Natural killer cell (primary cell): ENCODE measurements around the gene KIF3A. TPM values are rescaled to one million over a fixed set of nuclear protein-coding genes. Genes with fewer than 3 reads are reported as not detected.
"Not testable (repeated sequence)": the region's sequence is repeated elsewhere in the genome, so short reads cannot be mapped to it uniquely, and the experiment has no call there.

Experiments used
- ATAC-seq, 3 donors: fragments of 150-1000 bp in 2 of 3; fragments of 200-7000 bp in 1 of 3; cut with Tn5 transposase; 1 replicate in 1 of 3; 2 replicates in 2 of 3; pipeline ENCODE4 v1.10.0; 2021; ENCODE audit warnings: mild to moderate bottlenecking in 2 of 3, moderate library complexity in 2 of 3
- DNase-seq, 2 donors: peaks; one replicate each; pipeline versions ENCODE4 v3.0.0 to v3.0.0-alpha.2; 2013 to 2021; ENCODE audit warnings: mixed read lengths in 1 of 2
- H3K27ac ChIP-seq: one replicate; pipeline ENCODE4 v1.5.1; 2013; ENCODE audit warnings: mild to moderate bottlenecking, low read length
- H3K27me3 ChIP-seq: one replicate; pipeline ENCODE4 v1.6.1; 2013; ENCODE audit warnings: low read length; ENCODE audit not compliant: control insufficient read depth, insufficient read depth
- H3K36me3 ChIP-seq: one replicate; pipeline ENCODE4 v1.6.1; 2013; ENCODE audit warnings: low read length; ENCODE audit not compliant: control insufficient read depth, insufficient read depth
- H3K4me1 ChIP-seq: one replicate; pipeline ENCODE4 v1.6.1; 2013; ENCODE audit warnings: low read length; ENCODE audit not compliant: control insufficient read depth, insufficient read depth
- H3K4me3 ChIP-seq: one replicate; pipeline ENCODE4 v1.5.1; 2013; ENCODE audit warnings: low read length
- H3K9me3 ChIP-seq: one replicate; pipeline ENCODE4 v1.6.1; 2013; ENCODE audit warnings: low read length; ENCODE audit not compliant: control insufficient read depth, insufficient read depth
- H3K27ac Mint-ChIP-seq, 2 donors: one replicate each; pipeline ENCODE4 v1.8.0; 2022; ENCODE audit warnings: mild to moderate bottlenecking in 2 of 2, mixed read lengths in 2 of 2, moderate library complexity in 1 of 2
- H3K27me3 Mint-ChIP-seq, 2 donors: one replicate each; pipeline ENCODE4 v1.8.0; 2022; ENCODE audit warnings: low read depth in 2 of 2, mixed read lengths in 2 of 2
- H3K36me3 Mint-ChIP-seq: one replicate; pipeline ENCODE4 v1.8.0; 2022; ENCODE audit warnings: mixed read lengths
- H3K4me1 Mint-ChIP-seq, 2 donors: one replicate each; pipeline ENCODE4 v1.8.0; 2022; ENCODE audit warnings: mixed read lengths in 2 of 2
- H3K4me3 Mint-ChIP-seq: one replicate; pipeline ENCODE4 v1.8.0; 2022; ENCODE audit warnings: mild to moderate bottlenecking, moderate library complexity, mixed read lengths
- H3K9me3 Mint-ChIP-seq, 2 donors: one replicate each; pipeline ENCODE4 v1.8.0; 2022; ENCODE audit warnings: mixed read lengths in 2 of 2
- CTCF ChIP-seq: fragments of 200-600 bp; IDR thresholded peaks from one replicate; pipeline ENCODE4 v1.8.0; 2022; ENCODE audit warnings: antibody characterized with exemption
- WGBS: methylation state at CpG from one replicate; pipeline ENCODE4 v1.1.7; 2013; ENCODE audit warnings: missing lambda C conversion rate; ENCODE audit not compliant: insufficient coverage; 5-methylcytosine and 5-hydroxymethylcytosine counted together
- intact Hi-C: fragments of 100-400 bp; cut with micrococcal nuclease; formaldehyde crosslinking; loops from one replicate; pipeline ENCODE4 v1.14.2; 2022
- total RNA-seq, 4 donors: library from RNA; stranded (reverse); fragments of 120-200 nt in 1 of 4; gene quantifications; one replicate each; pipeline versions ENCODE4 v1.2.3 to v1.2.4, GENCODE V29; 2013 to 2022

Gene KIF3A
- total RNA-seq, 3 donors from 2014 or later (not counting 1 experiment from before 2014, with no cell fraction given), result 13.6 to 19.2 (median 18.6) TPM

GRCh38 chr5:132704875-132705274, 32.5 kb downstream of the KIF3A start:
- no peak overlapping the region for H3K4me3 ChIP-seq
- no CpG with 5 or more reads among the region's 1 CpG for WGBS
- H3K9me3 Mint-ChIP-seq, result no peaks in the 10 kb centered on the region
- peaks cover 28% of the 10 kb centered on the region for H3K36me3 ChIP-seq
- no peaks in the 10 kb centered on the region for H3K27me3 ChIP-seq
- peaks cover 13% of the 10 kb centered on the region for H3K36me3 Mint-ChIP-seq
- no peak overlapping the region for H3K27ac ChIP-seq
- no peak for DNase-seq
- no peak for ATAC-seq
- no peaks in the 10 kb centered on the region for H3K27me3 Mint-ChIP-seq
- no peak overlapping the region for H3K4me3 Mint-ChIP-seq
- no peaks in the 10 kb centered on the region for H3K4me1 Mint-ChIP-seq
- no peaks in the 10 kb centered on the region for H3K9me3 ChIP-seq
- intact Hi-C loops, result no loop called here
- H3K27ac Mint-ChIP-seq, result no peak overlapping the region
- no peak for TF ChIP-seq CTCF
- H3K4me1 ChIP-seq, result no peaks in the 10 kb centered on the region

- no peaks in the 10 kb centered on the region for H3K27me3 ChIP-seq
- H3K4me1 Mint-ChIP-seq, result peaks cover 7 to 8% of the 10 kb centered on the region in 2 donors
- no peak overlapping the region for H3K27ac Mint-ChIP-seq
- H3K27ac ChIP-seq, result no peak overlapping the region
- DNase-seq (no peak), ATAC-seq (no peak)
- no peak overlapping the region for H3K4me3 Mint-ChIP-seq
- H3K4me3 ChIP-seq, result no peak overlapping the region
- TF ChIP-seq CTCF, result no peak
- H3K36me3 Mint-ChIP-seq, result peaks cover 10% of the 10 kb centered on the region
- intact Hi-C loops, result no loop called here
- no peaks in the 10 kb centered on the region for H3K4me1 ChIP-seq
- no peaks in the 10 kb centered on the region for H3K9me3 ChIP-seq
- WGBS, result 100% methylated on average over 2 of the region's 4 CpGs
- H3K36me3 ChIP-seq, result peaks cover 22% of the 10 kb centered on the region
- H3K9me3 Mint-ChIP-seq, result no peaks in the 10 kb centered on the region
- no peaks in the 10 kb centered on the region for H3K27me3 Mint-ChIP-seq
Measured at GRCh38 chr5:132695956-132696355, 41.4 kb downstream of the KIF3A start.

- DNase-seq (no peak), ATAC-seq (no peak)
- Histone ChIP-seq H3K9me3 (no peaks in the 10 kb centered on the region), H3K36me3 (peaks cover 7% of the 10 kb centered on the region), H3K27ac (no peak overlapping the region), H3K4me1 (peaks cover 9% of the 10 kb centered on the region), H3K27me3 (no peaks in the 10 kb centered on the region), H3K4me3 (no peak overlapping the region)
- Mint-ChIP-seq H3K4me3 (no peak overlapping the region), H3K9me3 (no peaks in the 10 kb centered on the region), H3K36me3 (peaks cover 3% of the 10 kb centered on the region), H3K27ac (peak overlapping the region in 1 of 2 donors; percentile 6), H3K4me1 (peaks cover 23 to 24% of the 10 kb centered on the region in 2 donors), H3K27me3 (peaks cover 0 to 2% of the 10 kb centered on the region in 2 donors)
- TF ChIP-seq CTCF, result no peak
- intact Hi-C loops, result no loop called here
Measured at GRCh38 chr5:132692632-132692967, 44.7 kb downstream of the KIF3A start.

GRCh38 chr5:132691755-132692631, 45.4 kb downstream of the KIF3A start:
- ATAC-seq (peak in 1 of 3 donors; percentile 72), DNase-seq (peak in 1 of 2 donors; percentile 11)
- H3K9me3 ChIP-seq, H3K27me3 ChIP-seq, H3K4me3 ChIP-seq, H3K36me3 ChIP-seq, intact Hi-C loops, H3K4me1 ChIP-seq, H3K4me3 Mint-ChIP-seq, H3K36me3 Mint-ChIP-seq, H3K9me3 Mint-ChIP-seq, H3K27me3 Mint-ChIP-seq, H3K27ac ChIP-seq: not testable (repeated sequence)
- 59% methylated on average over 3 of the region's 5 CpGs for WGBS
- peaks cover 23 to 24% of the 10 kb centered on the region in 2 donors for H3K4me1 Mint-ChIP-seq
- peak overlapping the region; percentile 4 to 6 for H3K27ac Mint-ChIP-seq
